OCI-LY3 (cell line): ENCODE measurements around the gene SEMA5A.

Source experiments
- H2AFZ ChIP-seq: fragments of 200-600, 300-600 bp; shearing (Covaris generic); 2 replicates; pipeline ENCODE4 v1.6.0; 2014; ENCODE audit warnings: antibody characterized with exemption, low read depth, low read length
- H3K27ac ChIP-seq: fragments of 200-600, 300-600 bp; sonication (generic); 2 replicates; pipeline ENCODE4 v1.5.1; 2014; ENCODE audit warnings: mild to moderate bottlenecking, low read length, moderate library complexity, mixed read lengths
- H3K27me3 ChIP-seq: fragments of 200-600, 300-600 bp; sonication (generic); 2 replicates; pipeline ENCODE4 v1.6.1; 2014; ENCODE audit warnings: low read depth, low read length, mixed read lengths
- H3K36me3 ChIP-seq: fragments of 200-600, 300-600 bp; sonication (generic); replicated peaks from 2 replicates; pipeline ENCODE3; 2014; ENCODE audit warnings: low read depth, low read length, mixed read lengths
- H3K4me1 ChIP-seq: fragments of 300-600, 200-600 bp; sonication (generic); 2 replicates; pipeline ENCODE4 v1.6.1; 2014; ENCODE audit warnings: low read length, mixed read lengths
- H3K4me2 ChIP-seq: fragments of 200-600, 300-600 bp; sonication (generic); 2 replicates; pipeline ENCODE4 v1.6.1; 2014; ENCODE audit warnings: low read length, mixed read lengths
- H3K4me3 ChIP-seq: fragments of 300-600, 200-600 bp; sonication (generic); 2 replicates; pipeline ENCODE4 v1.5.1; 2014; ENCODE audit warnings: antibody characterized with exemption, mild to moderate bottlenecking, low read length, moderate library complexity
- H3K79me2 ChIP-seq: fragments of 300-600, 200-600 bp; shearing (Covaris generic); 2 replicates; pipeline ENCODE4 v1.6.1; 2014; ENCODE audit warnings: mild to moderate bottlenecking, low read length, mixed read lengths
- H3K9ac ChIP-seq: fragments of 300-600, 200-600 bp; shearing (Covaris generic); 2 replicates; pipeline ENCODE4 v1.6.0; 2014; ENCODE audit warnings: mild to moderate bottlenecking, low read length, moderate library complexity
- H3K9me3 ChIP-seq: fragments of 200-600, 300-600 bp; shearing (Covaris generic); 2 replicates; pipeline ENCODE4 v1.6.1; 2014; ENCODE audit warnings: low read length, mixed read lengths; ENCODE audit not compliant: insufficient read depth
- H4K20me1 ChIP-seq: fragments of 200-600, 300-600 bp; sonication (generic); 2 replicates; pipeline ENCODE4 v1.6.1; 2016; ENCODE audit warnings: low read length, mixed read lengths; ENCODE audit not compliant: insufficient read depth
- CTCF ChIP-seq: fragments of 200-600, 300-600 bp; sonication (generic); IDR thresholded peaks from 2 replicates; pipeline ENCODE4 v1.5.1; 2014; ENCODE audit warnings: antibody characterized with exemption, low read length, low read depth
- EZH2phosphoT487 ChIP-seq: fragments of 200-600 bp; shearing (Covaris generic); IDR thresholded peaks from 2 replicates; pipeline ENCODE4 v1.6.1; 2018; ENCODE audit warnings: antibody characterized with exemption, mixed run types, low read depth

SEMA5A gene, protein sequence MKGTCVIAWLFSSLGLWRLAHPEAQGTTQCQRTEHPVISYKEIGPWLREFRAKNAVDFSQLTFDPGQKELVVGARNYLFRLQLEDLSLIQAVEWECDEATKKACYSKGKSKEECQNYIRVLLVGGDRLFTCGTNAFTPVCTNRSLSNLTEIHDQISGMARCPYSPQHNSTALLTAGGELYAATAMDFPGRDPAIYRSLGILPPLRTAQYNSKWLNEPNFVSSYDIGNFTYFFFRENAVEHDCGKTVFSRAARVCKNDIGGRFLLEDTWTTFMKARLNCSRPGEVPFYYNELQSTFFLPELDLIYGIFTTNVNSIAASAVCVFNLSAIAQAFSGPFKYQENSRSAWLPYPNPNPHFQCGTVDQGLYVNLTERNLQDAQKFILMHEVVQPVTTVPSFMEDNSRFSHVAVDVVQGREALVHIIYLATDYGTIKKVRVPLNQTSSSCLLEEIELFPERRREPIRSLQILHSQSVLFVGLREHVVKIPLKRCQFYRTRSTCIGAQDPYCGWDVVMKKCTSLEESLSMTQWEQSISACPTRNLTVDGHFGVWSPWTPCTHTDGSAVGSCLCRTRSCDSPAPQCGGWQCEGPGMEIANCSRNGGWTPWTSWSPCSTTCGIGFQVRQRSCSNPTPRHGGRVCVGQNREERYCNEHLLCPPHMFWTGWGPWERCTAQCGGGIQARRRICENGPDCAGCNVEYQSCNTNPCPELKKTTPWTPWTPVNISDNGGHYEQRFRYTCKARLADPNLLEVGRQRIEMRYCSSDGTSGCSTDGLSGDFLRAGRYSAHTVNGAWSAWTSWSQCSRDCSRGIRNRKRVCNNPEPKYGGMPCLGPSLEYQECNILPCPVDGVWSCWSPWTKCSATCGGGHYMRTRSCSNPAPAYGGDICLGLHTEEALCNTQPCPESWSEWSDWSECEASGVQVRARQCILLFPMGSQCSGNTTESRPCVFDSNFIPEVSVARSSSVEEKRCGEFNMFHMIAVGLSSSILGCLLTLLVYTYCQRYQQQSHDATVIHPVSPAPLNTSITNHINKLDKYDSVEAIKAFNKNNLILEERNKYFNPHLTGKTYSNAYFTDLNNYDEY

GRCh38 chr5:9545992-9546851 lies at the start of gene SEMA5A:
Gene SEMA5A, minus strand, starts transcription at chr5:9546075. Its CDS starts 166,129 bp downstream, at chr5:9379946.
- TF ChIP-seq EZH2phosphoT487 (no peak), CTCF (no peak)
- Histone ChIP-seq H3K4me3 (no peak within 1 kb of the TSS), H3K9me3 (no peaks in the 10 kb centered on the region), H3K4me1 (no peaks in the 10 kb centered on the region), H3K27ac (no peak within 1 kb of the TSS), H3K9ac (no peak within 1 kb of the TSS), H2AFZ (no peak within 1 kb of the TSS), H3K79me2 (no peaks in the 10 kb centered on the region), H3K4me2 (no peak within 1 kb of the TSS), H3K27me3 (no peaks in the 10 kb centered on the region), H4K20me1 (no peaks in the 10 kb centered on the region), H3K36me3 (no peaks in the 10 kb centered on the region)

DNA sequence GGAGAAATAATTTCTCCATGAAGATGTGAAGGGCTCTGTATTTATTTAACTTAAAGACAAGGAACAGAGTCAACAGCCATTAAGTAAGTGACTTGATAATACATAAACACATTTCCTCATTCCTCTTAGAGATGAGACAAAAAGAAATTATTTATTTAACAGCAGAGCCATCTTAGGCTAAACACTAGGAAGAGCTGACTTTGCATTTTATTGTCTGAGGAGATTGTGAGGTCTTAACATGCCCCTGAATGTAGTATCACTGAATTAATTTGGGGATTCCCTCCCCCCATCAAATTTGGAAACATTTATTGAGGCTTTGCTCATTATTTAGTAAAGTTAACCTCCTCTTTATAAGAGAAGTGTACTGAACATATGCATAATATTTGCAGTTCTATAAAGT lies 49.0 kb upstream of the SEMA5A start:
- TF ChIP-seq EZH2phosphoT487 (no peak), CTCF (no peak)

GRCh38 chr5:9589049-9589835 lies 43.4 kb upstream of the SEMA5A start:
- TF ChIP-seq EZH2phosphoT487 (no peak), CTCF (no peak)
- Histone ChIP-seq H3K27me3 (no peaks in the 10 kb centered on the region), H3K4me3 (no peak overlapping the region), H3K4me2 (no peak overlapping the region), H3K27ac (no peak overlapping the region), H3K9me3 (no peaks in the 10 kb centered on the region), H4K20me1 (no peaks in the 10 kb centered on the region), H3K36me3 (no peaks in the 10 kb centered on the region), H3K4me1 (no peaks in the 10 kb centered on the region), H2AFZ (no peak overlapping the region), H3K9ac (no peak overlapping the region), H3K79me2 (no peaks in the 10 kb centered on the region)

More for the DNA sequence above, 49.0 kb upstream of the SEMA5A start:
- Histone ChIP-seq H3K79me2 (no peaks in the 10 kb centered on the region), H3K36me3 (no peaks in the 10 kb centered on the region), H3K9ac (no peak overlapping the region), H3K9me3 (no peaks in the 10 kb centered on the region), H3K27ac (no peak overlapping the region), H3K4me3 (no peak overlapping the region), H3K4me2 (no peak overlapping the region), H3K27me3 (no peaks in the 10 kb centered on the region), H3K4me1 (no peaks in the 10 kb centered on the region), H4K20me1 (no peaks in the 10 kb centered on the region), H2AFZ (no peak overlapping the region)
